ENCODE measurements around the gene NDUFA8.

- no peak for TF ChIP-seq POLR2AphosphoS5 (IDR thresholded peaks at IDR 0.05)
- TF ChIP-seq, protein P1, sequence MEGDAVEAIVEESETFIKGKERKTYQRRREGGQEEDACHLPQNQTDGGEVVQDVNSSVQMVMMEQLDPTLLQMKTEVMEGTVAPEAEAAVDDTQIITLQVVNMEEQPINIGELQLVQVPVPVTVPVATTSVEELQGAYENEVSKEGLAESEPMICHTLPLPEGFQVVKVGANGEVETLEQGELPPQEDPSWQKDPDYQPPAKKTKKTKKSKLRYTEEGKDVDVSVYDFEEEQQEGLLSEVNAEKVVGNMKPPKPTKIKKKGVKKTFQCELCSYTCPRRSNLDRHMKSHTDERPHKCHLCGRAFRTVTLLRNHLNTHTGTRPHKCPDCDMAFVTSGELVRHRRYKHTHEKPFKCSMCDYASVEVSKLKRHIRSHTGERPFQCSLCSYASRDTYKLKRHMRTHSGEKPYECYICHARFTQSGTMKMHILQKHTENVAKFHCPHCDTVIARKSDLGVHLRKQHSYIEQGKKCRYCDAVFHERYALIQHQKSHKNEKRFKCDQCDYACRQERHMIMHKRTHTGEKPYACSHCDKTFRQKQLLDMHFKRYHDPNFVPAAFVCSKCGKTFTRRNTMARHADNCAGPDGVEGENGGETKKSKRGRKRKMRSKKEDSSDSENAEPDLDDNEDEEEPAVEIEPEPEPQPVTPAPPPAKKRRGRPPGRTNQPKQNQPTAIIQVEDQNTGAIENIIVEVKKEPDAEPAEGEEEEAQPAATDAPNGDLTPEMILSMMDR (IDR thresholded peaks at IDR 0.05): no peak
These were observed 47.5 kb upstream of the NDUFA8 start for GRCh38 chr9:122207096-122207495.
